Brain pericyte (primary cell): ENCODE results near the gene FOXL1.

Source experiments
- DNase-seq: peaks from one replicate; pipeline ENCODE4 v3.0.0-alpha.2; 2012; ENCODE audit warnings: low read depth, low spot score

FOXL1 gene

GRCh38 chr16:86604436-86605193 is 26.3 kb downstream of the FOXL1 start:
- DNase-seq: no peak

- no peak for DNase-seq
These were observed 27.6 kb downstream of the FOXL1 start for GRCh38 chr16:86605950-86606349.

- no peak for DNase-seq
These were observed 30.0 kb downstream of the FOXL1 start for GRCh38 chr16:86608301-86608747.

- no peak for DNase-seq
These were observed 30.8 kb downstream of the FOXL1 start for GRCh38 chr16:86609115-86609514.

GRCh38 chr16:86609661-86610060 is 31.3 kb downstream of the FOXL1 start:
- no peak for DNase-seq

- no peak for DNase-seq
These were observed 32.6 kb downstream of the FOXL1 start for GRCh38 chr16:86610779-86611524.

- DNase-seq: peak; percentile 85
These were observed 33.1 kb downstream of the FOXL1 start for GRCh38 chr16:86611525-86611855.

- no peak for DNase-seq
These were observed 33.6 kb downstream of the FOXL1 start for GRCh38 chr16:86611941-86612340.

- no peak for DNase-seq
These were observed 36.4 kb downstream of the FOXL1 start for GRCh38 chr16:86614699-86615098.

- no peak for DNase-seq
These were observed 38.6 kb downstream of the FOXL1 start for GRCh38 chr16:86616906-86617305.

- DNase-seq: no peak
These were observed 40.3 kb downstream of the FOXL1 start for GRCh38 chr16:86618431-86619238.

- no peak for DNase-seq
These were observed 41.0 kb downstream of the FOXL1 start for GRCh38 chr16:86619239-86619794.

GRCh38 chr16:86620184-86620583 is 41.8 kb downstream of the FOXL1 start:
- DNase-seq: no peak

- no peak for DNase-seq
These were observed 43.6 kb downstream of the FOXL1 start for GRCh38 chr16:86621966-86622365.

- DNase-seq: no peak
These were observed 44.6 kb downstream of the FOXL1 start for GRCh38 chr16:86622700-86623615.

GRCh38 chr16:86625029-86625428 is 46.7 kb downstream of the FOXL1 start:
- no peak for DNase-seq

GRCh38 chr16:86625821-86626220 is 47.5 kb downstream of the FOXL1 start:
- DNase-seq: no peak

- DNase-seq: no peak
These were observed 47.9 kb downstream of the FOXL1 start for GRCh38 chr16:86626284-86626683.

GRCh38 chr16:86626966-86627365 is 48.6 kb downstream of the FOXL1 start:
- DNase-seq: no peak

GRCh38 chr16:86628614-86629013 is 50.3 kb downstream of the FOXL1 start:
- DNase-seq: no peak

GRCh38 chr16:86630471-86630870 is 52.1 kb downstream of the FOXL1 start:
- DNase-seq: no peak
